ENCODE results near the gene FSTL4. TPM values are rescaled to one million over a fixed set of nuclear protein-coding genes. Genes with fewer than 3 reads are reported as not detected.

FSTL4 gene
- total RNA-seq, 2 donors from 2014 or later, result 4.5 to 10.1 TPM

DNA sequence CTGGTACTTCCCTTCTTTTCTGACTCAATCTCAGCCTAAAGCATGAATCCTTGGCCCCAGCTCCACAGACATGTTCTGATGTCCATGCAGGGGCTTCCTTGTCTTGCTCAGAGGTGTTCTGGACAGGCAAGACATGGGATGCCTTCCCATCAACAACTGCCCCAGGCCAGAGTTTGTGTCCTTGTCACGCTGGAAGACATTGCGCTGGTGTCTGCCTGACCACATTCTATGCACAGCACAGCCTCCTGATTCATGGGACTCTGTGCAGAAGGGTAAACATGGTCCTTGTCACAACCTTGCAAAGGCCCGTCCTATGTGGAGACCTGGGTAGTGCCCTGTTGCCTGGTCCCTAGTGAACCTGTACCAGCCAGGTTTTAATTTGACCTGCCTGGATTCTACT is 212.2 kb downstream of the FSTL4 start:
- Histone ChIP-seq H3K9me3 (no peaks in the 10 kb centered on the region), H3K4me3 (no peak overlapping the region), H3K27ac (no peak overlapping the region), H3K27me3 (replicated peaks; ENCODE audit: insufficient read depth) (no peaks in the 10 kb centered on the region), H3K36me3 (no peaks in the 10 kb centered on the region), H3K4me1 (replicated peaks) (no peaks in the 10 kb centered on the region)
- intact Hi-C loops (cut with DNase I), result no loop called here
- WGBS, result 100% methylated on average over 3 of the region's 3 CpGs
- no peak for DNase-seq (ENCODE audit: low spot score)
- TF ChIP-seq, protein P1, sequence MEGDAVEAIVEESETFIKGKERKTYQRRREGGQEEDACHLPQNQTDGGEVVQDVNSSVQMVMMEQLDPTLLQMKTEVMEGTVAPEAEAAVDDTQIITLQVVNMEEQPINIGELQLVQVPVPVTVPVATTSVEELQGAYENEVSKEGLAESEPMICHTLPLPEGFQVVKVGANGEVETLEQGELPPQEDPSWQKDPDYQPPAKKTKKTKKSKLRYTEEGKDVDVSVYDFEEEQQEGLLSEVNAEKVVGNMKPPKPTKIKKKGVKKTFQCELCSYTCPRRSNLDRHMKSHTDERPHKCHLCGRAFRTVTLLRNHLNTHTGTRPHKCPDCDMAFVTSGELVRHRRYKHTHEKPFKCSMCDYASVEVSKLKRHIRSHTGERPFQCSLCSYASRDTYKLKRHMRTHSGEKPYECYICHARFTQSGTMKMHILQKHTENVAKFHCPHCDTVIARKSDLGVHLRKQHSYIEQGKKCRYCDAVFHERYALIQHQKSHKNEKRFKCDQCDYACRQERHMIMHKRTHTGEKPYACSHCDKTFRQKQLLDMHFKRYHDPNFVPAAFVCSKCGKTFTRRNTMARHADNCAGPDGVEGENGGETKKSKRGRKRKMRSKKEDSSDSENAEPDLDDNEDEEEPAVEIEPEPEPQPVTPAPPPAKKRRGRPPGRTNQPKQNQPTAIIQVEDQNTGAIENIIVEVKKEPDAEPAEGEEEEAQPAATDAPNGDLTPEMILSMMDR (IDR thresholded peaks at IDR 0.05), result no peak
- TF ChIP-seq POLR2AphosphoS5 (IDR thresholded peaks at IDR 0.05), result no peak
- no peak for TF ChIP-seq POLR2A (IDR thresholded peaks at IDR 0.05)

DNA sequence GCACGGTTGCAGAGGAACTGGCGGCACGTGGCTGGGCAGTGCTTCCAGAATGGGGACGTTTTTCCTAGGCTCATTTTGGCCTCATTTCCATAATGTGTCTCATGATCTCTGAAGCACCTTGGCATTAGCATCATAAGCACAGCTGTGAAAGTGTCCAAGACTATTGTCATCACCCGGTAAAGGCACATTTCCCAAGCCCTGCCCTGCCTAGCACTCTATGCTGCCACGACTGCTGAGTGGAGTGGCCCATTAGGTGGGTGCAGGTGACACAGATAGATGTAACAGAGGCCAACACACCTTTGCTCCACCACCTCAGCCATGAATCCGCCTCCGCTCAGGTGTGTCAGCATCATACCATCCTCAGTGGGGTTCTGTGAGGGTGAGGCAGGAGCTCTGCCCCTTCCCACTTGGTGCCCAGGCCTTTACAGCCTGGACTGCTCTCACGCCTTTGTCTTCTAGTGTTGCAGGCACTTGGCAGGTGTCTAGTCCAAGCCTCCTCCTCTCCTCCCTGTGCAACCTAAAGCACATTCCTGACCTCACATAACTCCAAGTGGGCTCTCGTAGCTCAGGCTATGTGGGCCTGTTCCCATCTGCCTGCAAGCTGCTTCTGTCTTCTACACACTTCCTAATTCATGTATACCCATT is 213.0 kb downstream of the FSTL4 start:
- no peaks in the 10 kb centered on the region for H3K36me3 ChIP-seq
- no peaks in the 10 kb centered on the region for H3K27me3 ChIP-seq (replicated peaks; ENCODE audit: insufficient read depth)
- intact Hi-C loops (cut with DNase I), result no loop called here
- DNase-seq (ENCODE audit: low spot score), result no peak
- no peak overlapping the region for H3K27ac ChIP-seq
- WGBS, result 78% methylated on average over 10 of the region's 10 CpGs
- no peak overlapping the region for H3K4me3 ChIP-seq
- no peaks in the 10 kb centered on the region for H3K9me3 ChIP-seq
- TF ChIP-seq, protein P1 (IDR thresholded peaks at IDR 0.05), result no peak
- TF ChIP-seq POLR2A (IDR thresholded peaks at IDR 0.05) (no peak), POLR2AphosphoS5 (IDR thresholded peaks at IDR 0.05) (no peak)
- no peaks in the 10 kb centered on the region for H3K4me1 ChIP-seq (replicated peaks)

- intact Hi-C loops (cut with DNase I), result no loop called here
Measured at GRCh38 chr5:133398646-133399101, 213.7 kb downstream of the FSTL4 start.

GRCh38 chr5:133397990-133398645 is 214.2 kb downstream of the FSTL4 start:
- WGBS, result 90% methylated on average over 9 of the region's 9 CpGs
- intact Hi-C loops (cut with DNase I), result no loop called here
- TF ChIP-seq, protein P1 (IDR thresholded peaks at IDR 0.05), result no peak
- TF ChIP-seq POLR2AphosphoS5 (IDR thresholded peaks at IDR 0.05) (no peak), POLR2A (IDR thresholded peaks at IDR 0.05) (no peak)

More at GRCh38 chr5:133398646-133399101, 213.7 kb downstream of the FSTL4 start:
- DNase-seq (ENCODE audit: low spot score), result no peak
- 87% methylated on average over 6 of the region's 6 CpGs for WGBS
- Histone ChIP-seq H3K27me3 (replicated peaks; ENCODE audit: insufficient read depth) (no peaks in the 10 kb centered on the region), H3K27ac (no peak overlapping the region), H3K9me3 (no peaks in the 10 kb centered on the region), H3K4me3 (no peak overlapping the region), H3K4me1 (replicated peaks) (no peaks in the 10 kb centered on the region), H3K36me3 (no peaks in the 10 kb centered on the region)
- TF ChIP-seq POLR2AphosphoS5 (IDR thresholded peaks at IDR 0.05) (no peak), POLR2A (IDR thresholded peaks at IDR 0.05) (no peak)

DNA sequence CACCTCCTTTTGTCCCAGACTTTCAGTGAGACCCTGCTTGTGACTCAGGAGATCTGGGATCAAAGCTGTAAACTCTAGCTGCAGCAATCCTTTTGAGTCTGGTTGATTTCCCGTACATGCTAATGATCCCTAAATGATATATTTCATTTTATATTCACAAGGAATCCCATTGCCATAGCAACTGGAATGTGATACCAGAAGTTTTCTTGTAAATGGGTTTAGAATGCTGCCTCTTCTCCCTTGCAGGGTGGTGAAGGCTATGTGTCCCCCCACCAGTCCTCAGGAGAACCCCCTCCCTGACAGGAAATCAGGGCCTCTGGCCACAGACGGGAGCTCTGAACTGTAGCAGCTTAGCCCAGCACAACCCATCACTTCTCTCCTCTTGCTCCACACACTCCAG is 215.0 kb downstream of the FSTL4 start:
- Histone ChIP-seq H3K4me3 (no peak overlapping the region), H3K4me1 (replicated peaks) (no peaks in the 10 kb centered on the region), H3K9me3 (no peaks in the 10 kb centered on the region), H3K27ac (no peak overlapping the region), H3K36me3 (no peaks in the 10 kb centered on the region), H3K27me3 (replicated peaks; ENCODE audit: insufficient read depth) (no peaks in the 10 kb centered on the region)
- TF ChIP-seq, protein P1 (IDR thresholded peaks at IDR 0.05), result no peak
- TF ChIP-seq POLR2AphosphoS5 (IDR thresholded peaks at IDR 0.05) (no peak), POLR2A (IDR thresholded peaks at IDR 0.05) (no peak)
- no peak for DNase-seq (ENCODE audit: low spot score)
- 65% methylated on average over 2 of the region's 2 CpGs for WGBS
- intact Hi-C loops (cut with DNase I), result no loop called here

More at GRCh38 chr5:133397990-133398645, 214.2 kb downstream of the FSTL4 start:
- H3K27me3 ChIP-seq (replicated peaks; ENCODE audit: insufficient read depth), result no peaks in the 10 kb centered on the region
- H3K4me3 ChIP-seq, result no peak overlapping the region
- H3K27ac ChIP-seq, result no peak overlapping the region
- no peaks in the 10 kb centered on the region for H3K36me3 ChIP-seq
- no peaks in the 10 kb centered on the region for H3K4me1 ChIP-seq (replicated peaks)
- H3K9me3 ChIP-seq, result no peaks in the 10 kb centered on the region
- DNase-seq (ENCODE audit: low spot score), result no peak

Measured in prostate gland (tissue), 2 donors.